ENCODE measurements around the gene MAP2. TPM values are rescaled to one million over a fixed set of nuclear protein-coding genes. Genes with fewer than 3 reads are reported as not detected.

Gene MAP2
- total and polyA plus RNA-seq, 4 donors: 0.70 to 4.2 (median 1.9) TPM

DNA sequence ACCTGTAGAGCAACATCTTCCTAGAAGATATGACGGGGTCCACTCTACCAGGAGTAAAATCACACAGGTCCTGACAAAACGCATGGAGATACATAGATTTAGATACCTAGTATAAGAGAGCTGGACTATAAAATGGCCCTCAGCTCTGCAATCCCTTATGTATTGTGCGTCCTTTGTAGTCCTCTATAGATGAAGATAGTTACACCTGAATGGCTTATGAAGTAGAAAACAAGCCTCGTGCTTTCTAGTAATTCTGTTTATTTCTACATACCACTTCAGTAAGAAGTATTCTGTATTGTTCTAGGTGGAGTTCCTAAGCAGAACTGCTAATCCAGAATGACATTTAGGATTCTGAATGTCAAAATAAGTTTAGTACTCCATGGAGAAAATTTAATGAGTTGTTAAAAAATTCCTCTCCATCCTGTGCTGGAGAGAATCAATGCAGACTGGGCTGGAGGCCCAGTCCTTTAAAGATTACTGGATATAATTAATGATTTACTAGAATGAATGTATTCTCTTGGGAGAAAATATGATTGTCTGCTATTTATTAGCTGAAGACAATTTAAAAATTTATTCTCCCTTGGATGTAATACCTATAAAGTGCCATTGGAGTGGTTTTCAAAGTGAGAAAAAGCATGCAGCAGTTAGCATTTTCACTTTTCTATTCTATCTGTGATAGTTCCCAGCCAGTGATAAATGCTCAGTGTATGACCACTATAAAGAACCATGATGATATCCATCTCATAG, 200.5 kb downstream of the MAP2 start:
- H3K36me3 ChIP-seq (ENCODE audit: control insufficient read depth in 4 of 4, insufficient read depth in 3 of 4, low read depth in 1 of 4, low read length in 3 of 4): no peaks in the 10 kb centered on the region
- H3K4me1 ChIP-seq (ENCODE audit: control insufficient read depth in 4 of 4, insufficient read depth in 4 of 4, low read length in 3 of 4): peaks cover 0 to 7% (median 0%) of the 10 kb centered on the region in 4 donors
- no peak overlapping the region for H3K4me3 ChIP-seq (ENCODE audit: low read depth in 1 of 3, low read length in 3 of 3)
- H3K27ac ChIP-seq (ENCODE audit: low read depth in 1 of 2, low read length in 2 of 2): no peak overlapping the region
- no peaks in the 10 kb centered on the region for H3K9me3 ChIP-seq (ENCODE audit: control insufficient read depth in 4 of 4, low read length in 3 of 4)
- no peaks in the 10 kb centered on the region for H3K27me3 ChIP-seq (ENCODE audit: control insufficient read depth in 4 of 4, insufficient read depth in 4 of 4, low read length in 3 of 4)
- TF ChIP-seq FOXA2 (IDR thresholded peaks at IDR 0.05) (no peak), NR2F2 (IDR thresholded peaks at IDR 0.05) (no peak), TAF1 (conservative IDR thresholded peaks at IDR 0.05) (no peak), YY1 (IDR thresholded peaks at IDR 0.05) (no peak), EGR1 (IDR thresholded peaks at IDR 0.05; ENCODE audit: low read depth in 2 of 2) (no peak), RXRA (IDR thresholded peaks at IDR 0.05) (no peak), GABPA (IDR thresholded peaks at IDR 0.05 in 1 of 2, conservative IDR thresholded peaks at IDR 0.05 in 1 of 2) (no peak), HNF4G (IDR thresholded peaks at IDR 0.05) (no peak), JUND (IDR thresholded peaks at IDR 0.05) (no peak), RAD21 (IDR thresholded peaks at IDR 0.05) (no peak), HNF4A (conservative IDR thresholded peaks at IDR 0.05) (no peak)
- TF ChIP-seq, protein P1, sequence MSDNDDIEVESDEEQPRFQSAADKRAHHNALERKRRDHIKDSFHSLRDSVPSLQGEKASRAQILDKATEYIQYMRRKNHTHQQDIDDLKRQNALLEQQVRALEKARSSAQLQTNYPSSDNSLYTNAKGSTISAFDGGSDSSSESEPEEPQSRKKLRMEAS (IDR thresholded peaks at IDR 0.05): no peak
- TF ChIP-seq, protein P2, sequence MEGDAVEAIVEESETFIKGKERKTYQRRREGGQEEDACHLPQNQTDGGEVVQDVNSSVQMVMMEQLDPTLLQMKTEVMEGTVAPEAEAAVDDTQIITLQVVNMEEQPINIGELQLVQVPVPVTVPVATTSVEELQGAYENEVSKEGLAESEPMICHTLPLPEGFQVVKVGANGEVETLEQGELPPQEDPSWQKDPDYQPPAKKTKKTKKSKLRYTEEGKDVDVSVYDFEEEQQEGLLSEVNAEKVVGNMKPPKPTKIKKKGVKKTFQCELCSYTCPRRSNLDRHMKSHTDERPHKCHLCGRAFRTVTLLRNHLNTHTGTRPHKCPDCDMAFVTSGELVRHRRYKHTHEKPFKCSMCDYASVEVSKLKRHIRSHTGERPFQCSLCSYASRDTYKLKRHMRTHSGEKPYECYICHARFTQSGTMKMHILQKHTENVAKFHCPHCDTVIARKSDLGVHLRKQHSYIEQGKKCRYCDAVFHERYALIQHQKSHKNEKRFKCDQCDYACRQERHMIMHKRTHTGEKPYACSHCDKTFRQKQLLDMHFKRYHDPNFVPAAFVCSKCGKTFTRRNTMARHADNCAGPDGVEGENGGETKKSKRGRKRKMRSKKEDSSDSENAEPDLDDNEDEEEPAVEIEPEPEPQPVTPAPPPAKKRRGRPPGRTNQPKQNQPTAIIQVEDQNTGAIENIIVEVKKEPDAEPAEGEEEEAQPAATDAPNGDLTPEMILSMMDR (IDR thresholded peaks at IDR 0.05; ENCODE audit: low read depth, low read length, missing input control): no peak
- TF ChIP-seq, protein P3, sequence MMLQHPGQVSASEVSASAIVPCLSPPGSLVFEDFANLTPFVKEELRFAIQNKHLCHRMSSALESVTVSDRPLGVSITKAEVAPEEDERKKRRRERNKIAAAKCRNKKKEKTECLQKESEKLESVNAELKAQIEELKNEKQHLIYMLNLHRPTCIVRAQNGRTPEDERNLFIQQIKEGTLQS (IDR thresholded peaks at IDR 0.05): no peak
- no peak overlapping the region for H3K9ac ChIP-seq (ENCODE audit: low read depth in 1 of 2, low read length in 2 of 2)
- WGBS: 85% methylated on average over 4 of the region's 4 CpGs
- no peak for DNase-seq (ENCODE audit: low spot score)

DNA sequence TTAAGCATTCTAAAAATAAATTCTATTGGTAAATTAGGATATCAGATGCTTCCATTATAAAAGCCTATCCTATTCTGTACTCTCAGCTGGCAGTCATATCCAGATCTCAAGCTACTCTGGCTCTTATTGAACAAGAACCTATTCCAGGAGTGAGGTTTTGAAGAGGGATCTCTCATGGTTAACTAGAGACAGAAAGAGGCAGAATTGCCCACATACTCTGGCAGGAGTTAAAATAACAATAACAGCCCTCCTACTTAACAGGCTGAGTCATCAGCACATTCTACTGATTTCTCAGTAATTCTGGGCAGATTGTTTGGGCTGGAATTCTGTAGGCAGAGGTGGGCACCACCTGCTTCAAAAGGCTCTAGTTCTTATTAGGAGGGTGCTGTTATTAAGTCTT, 205.8 kb downstream of the MAP2 start:
- DNase-seq (ENCODE audit: low spot score): no peak
- Histone ChIP-seq H3K4me3 (ENCODE audit: low read depth in 1 of 3, low read length in 3 of 3) (no peak overlapping the region), H3K4me1 (ENCODE audit: control insufficient read depth in 4 of 4, insufficient read depth in 4 of 4, low read length in 3 of 4) (no peaks in the 10 kb centered on the region), H3K9me3 (ENCODE audit: control insufficient read depth in 4 of 4, low read length in 3 of 4) (peaks cover 0 to 2% (median 0%) of the 10 kb centered on the region in 4 donors), H3K9ac (ENCODE audit: low read depth in 1 of 2, low read length in 2 of 2) (no peak overlapping the region), H3K27me3 (ENCODE audit: control insufficient read depth in 4 of 4, insufficient read depth in 4 of 4, low read length in 3 of 4) (no peaks in the 10 kb centered on the region), H3K27ac (ENCODE audit: low read depth in 1 of 2, low read length in 2 of 2) (no peak overlapping the region), H3K36me3 (ENCODE audit: control insufficient read depth in 4 of 4, insufficient read depth in 3 of 4, low read depth in 1 of 4, low read length in 3 of 4) (no peaks in the 10 kb centered on the region)
- TF ChIP-seq HNF4A (conservative IDR thresholded peaks at IDR 0.05) (no peak), YY1 (IDR thresholded peaks at IDR 0.05) (no peak), FOXA2 (IDR thresholded peaks at IDR 0.05) (no peak), EGR1 (IDR thresholded peaks at IDR 0.05; ENCODE audit: low read depth in 2 of 2) (no peak), TAF1 (conservative IDR thresholded peaks at IDR 0.05) (no peak), JUND (IDR thresholded peaks at IDR 0.05) (no peak), HNF4G (IDR thresholded peaks at IDR 0.05) (no peak), RAD21 (IDR thresholded peaks at IDR 0.05) (no peak), NR2F2 (IDR thresholded peaks at IDR 0.05) (no peak), FOXA1 (IDR thresholded peaks at IDR 0.05) (no peak), GABPA (IDR thresholded peaks at IDR 0.05 in 1 of 2, conservative IDR thresholded peaks at IDR 0.05 in 1 of 2) (no peak), RXRA (IDR thresholded peaks at IDR 0.05) (no peak)
- TF ChIP-seq, protein P4, sequence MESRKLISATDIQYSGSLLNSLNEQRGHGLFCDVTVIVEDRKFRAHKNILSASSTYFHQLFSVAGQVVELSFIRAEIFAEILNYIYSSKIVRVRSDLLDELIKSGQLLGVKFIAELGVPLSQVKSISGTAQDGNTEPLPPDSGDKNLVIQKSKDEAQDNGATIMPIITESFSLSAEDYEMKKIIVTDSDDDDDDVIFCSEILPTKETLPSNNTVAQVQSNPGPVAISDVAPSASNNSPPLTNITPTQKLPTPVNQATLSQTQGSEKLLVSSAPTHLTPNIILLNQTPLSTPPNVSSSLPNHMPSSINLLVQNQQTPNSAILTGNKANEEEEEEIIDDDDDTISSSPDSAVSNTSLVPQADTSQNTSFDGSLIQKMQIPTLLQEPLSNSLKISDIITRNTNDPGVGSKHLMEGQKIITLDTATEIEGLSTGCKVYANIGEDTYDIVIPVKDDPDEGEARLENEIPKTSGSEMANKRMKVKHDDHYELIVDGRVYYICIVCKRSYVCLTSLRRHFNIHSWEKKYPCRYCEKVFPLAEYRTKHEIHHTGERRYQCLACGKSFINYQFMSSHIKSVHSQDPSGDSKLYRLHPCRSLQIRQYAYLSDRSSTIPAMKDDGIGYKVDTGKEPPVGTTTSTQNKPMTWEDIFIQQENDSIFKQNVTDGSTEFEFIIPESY (IDR thresholded peaks at IDR 0.05): no peak
- TF ChIP-seq, protein P5, sequence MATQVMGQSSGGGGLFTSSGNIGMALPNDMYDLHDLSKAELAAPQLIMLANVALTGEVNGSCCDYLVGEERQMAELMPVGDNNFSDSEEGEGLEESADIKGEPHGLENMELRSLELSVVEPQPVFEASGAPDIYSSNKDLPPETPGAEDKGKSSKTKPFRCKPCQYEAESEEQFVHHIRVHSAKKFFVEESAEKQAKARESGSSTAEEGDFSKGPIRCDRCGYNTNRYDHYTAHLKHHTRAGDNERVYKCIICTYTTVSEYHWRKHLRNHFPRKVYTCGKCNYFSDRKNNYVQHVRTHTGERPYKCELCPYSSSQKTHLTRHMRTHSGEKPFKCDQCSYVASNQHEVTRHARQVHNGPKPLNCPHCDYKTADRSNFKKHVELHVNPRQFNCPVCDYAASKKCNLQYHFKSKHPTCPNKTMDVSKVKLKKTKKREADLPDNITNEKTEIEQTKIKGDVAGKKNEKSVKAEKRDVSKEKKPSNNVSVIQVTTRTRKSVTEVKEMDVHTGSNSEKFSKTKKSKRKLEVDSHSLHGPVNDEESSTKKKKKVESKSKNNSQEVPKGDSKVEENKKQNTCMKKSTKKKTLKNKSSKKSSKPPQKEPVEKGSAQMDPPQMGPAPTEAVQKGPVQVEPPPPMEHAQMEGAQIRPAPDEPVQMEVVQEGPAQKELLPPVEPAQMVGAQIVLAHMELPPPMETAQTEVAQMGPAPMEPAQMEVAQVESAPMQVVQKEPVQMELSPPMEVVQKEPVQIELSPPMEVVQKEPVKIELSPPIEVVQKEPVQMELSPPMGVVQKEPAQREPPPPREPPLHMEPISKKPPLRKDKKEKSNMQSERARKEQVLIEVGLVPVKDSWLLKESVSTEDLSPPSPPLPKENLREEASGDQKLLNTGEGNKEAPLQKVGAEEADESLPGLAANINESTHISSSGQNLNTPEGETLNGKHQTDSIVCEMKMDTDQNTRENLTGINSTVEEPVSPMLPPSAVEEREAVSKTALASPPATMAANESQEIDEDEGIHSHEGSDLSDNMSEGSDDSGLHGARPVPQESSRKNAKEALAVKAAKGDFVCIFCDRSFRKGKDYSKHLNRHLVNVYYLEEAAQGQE (IDR thresholded peaks at IDR 0.05): no peak

Data from liver (tissue), 9 donors.